Activated CD8-positive, alpha-beta memory T cell treated with anti-CD3 and anti-CD28 coated beads, Interleukin-2, amount 50 U/mL, for 24 hours (primary cell): ENCODE data around the gene PTPRU.
"Not testable (repeated sequence)": the region's sequence is repeated elsewhere in the genome, so short reads cannot be mapped to it uniquely, and the experiment has no call there.

Source experiments
- DNase-seq: peaks from one replicate; pipeline ENCODE4 v3.0.0-alpha.2; 2020; ENCODE audit errors: extremely low read depth

The PTPRU gene

GRCh38 chr1:29289493-29289892, 53.2 kb downstream of the PTPRU start:
- DNase-seq = no peak

GRCh38 chr1:29290414-29290985, 54.2 kb downstream of the PTPRU start:
- DNase-seq = no peak

DNA sequence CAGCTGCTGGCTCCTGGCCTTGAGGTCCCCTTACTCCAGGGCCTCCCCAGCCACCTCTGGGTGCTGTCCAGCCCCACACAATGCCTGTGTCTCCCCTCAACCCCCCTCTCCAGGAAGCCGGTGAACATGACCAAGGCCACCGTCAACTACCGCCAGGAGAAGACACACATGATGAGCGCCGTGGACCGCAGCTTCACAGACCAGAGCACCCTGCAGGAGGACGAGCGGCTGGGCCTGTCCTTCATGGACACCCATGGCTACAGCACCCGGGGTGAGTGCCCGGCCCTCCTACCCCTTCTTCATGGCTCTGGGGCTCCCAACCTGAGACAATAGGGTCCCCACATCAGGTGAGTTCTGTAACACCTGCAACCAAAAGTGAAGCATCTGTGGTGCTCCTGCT, 55.4 kb downstream of the PTPRU start:
- no peak for DNase-seq

DNA sequence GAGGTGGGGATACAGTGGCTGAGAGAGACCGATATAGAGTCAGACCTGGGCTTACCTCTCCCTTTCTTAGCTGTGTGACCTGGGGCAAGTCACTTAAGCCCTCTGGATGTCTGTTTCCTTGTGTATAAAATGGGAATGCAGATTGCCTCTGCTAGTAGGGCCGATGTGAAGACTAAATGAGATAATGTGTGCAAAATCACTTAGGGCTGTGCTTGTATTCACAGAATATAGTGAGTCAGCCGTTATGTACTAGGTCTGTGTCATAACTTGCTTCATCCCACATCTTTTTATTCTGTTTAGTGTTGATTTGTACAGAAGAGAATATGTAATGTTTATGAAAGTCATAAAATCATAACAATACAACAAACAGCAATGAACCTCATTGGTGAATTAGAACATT, 56.0 kb downstream of the PTPRU start:
- no peak for DNase-seq

GRCh38 chr1:29297450-29297849, 61.1 kb downstream of the PTPRU start:
- DNase-seq = no peak

- DNase-seq = no peak
Observed at GRCh38 chr1:29298246-29298645, 61.9 kb downstream of the PTPRU start.

DNA sequence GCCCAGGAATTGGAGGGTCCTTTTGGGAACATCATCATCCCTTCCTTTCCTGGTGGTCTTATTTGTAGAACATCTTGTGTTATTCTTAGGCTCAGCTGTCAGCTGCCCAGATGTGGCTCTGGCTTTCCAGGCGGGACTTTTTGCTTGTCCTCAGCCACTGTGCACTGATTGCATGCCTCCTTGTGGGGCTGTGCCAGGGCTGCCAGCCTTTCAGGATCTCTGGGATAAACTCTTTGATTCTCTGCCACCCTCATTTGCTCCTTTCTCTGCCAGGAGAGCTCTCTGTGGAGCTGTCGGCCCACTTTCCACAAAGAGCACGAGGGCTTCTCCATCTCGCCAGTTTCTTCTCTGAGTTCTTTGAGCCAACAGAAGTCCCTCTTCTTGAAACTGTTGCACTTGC, 63.1 kb downstream of the PTPRU start:
- no peak for DNase-seq

- not testable (repeated sequence) for DNase-seq
Observed at GRCh38 chr1:29301732-29302131, 65.4 kb downstream of the PTPRU start.

GRCh38 chr1:29303201-29304024, 67.1 kb downstream of the PTPRU start:
- DNase-seq = no peak

DNA sequence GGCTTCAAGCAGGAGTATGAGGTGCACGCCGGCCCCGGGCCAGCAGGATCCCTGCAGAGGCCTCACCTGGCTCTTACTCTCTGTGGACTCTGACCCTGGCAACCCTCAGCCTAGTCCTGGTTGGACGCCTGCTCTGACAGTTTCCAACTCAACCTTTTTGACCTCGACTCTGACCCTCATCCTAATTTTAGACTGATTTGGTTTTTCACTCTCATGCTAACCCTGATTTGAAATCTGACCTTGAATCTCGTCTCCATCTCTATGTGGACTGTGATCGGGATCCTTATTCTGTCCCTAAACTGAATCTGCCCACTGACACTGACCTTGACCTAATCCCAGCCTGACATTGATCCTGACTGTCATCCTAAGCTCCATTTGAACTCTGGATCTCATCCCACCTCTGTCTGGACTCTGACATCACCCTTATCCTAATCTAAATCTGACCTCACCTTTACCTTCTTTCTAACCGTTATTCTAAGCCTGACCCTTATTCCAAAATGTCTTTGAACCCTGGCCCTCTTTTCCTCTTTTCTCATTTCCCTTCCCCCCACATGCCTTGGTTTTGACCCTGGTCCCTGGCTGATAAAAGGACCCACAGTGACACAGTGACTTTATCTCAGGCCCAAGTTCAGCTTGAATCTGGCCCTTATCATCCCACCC, 67.8 kb downstream of the PTPRU start:
- no peak for DNase-seq

DNA sequence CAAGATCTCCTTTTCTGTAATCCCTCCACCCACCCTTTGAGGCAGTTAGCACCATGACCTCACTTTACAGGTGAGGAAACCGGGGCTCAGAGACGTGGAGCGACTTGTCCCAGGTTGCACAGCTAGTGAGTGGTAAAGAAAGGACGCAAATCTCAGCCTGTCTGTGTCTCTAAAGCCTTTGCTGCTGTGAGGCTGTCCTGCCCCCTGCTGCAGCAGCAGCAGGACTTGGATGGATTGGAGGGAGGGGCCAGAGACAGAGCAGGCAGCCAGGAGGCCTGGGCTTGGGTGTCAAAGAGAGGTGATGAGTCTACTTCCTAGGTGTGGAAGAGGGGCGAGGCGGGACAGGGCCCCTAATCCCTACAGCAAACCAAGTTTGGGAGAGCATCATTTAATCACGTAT, 69.6 kb downstream of the PTPRU start:
- DNase-seq = no peak

- no peak for DNase-seq
Observed at GRCh38 chr1:29306471-29307140, 70.3 kb downstream of the PTPRU start.

DNA sequence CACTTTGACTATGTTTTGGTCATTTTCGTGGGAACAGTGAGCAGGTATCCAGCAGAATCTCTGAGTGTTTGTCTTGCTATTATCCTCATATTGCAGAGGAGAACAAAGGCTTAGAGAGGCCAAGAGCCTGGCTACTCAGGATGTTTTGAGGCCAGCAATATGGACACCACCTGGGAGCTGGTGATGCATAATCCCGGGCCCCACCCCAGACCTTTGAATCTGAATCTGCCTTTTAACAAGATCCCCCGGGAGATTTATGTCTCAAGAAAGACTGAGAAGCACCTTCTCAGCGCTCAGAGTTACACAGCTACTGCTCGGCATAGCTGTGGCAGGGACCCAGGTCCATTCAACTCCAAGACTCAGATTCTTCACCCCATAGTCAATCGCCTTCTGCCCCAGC, 72.8 kb downstream of the PTPRU start:
- DNase-seq = no peak

DNA sequence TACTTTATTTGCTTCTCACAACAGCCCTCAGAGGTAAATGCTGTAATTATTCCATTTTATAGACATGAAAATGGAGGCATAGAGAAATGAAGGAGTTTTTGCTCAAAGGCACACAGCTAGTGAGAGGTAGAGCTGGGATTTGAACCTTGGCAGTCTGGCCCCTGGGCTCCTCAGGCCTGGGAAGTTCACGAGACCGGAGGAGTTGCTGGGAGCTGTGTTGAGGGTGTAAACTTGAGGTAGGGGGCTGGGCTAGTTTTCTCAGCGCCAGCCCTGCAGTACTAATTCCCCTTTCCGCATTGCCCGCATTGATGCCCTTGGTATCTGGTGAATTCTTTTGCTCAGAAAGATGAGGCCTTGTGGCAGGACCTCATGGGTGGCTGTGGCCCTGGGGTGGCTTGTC, 73.3 kb downstream of the PTPRU start:
- no peak for DNase-seq

GRCh38 chr1:29310616-29311180, 74.4 kb downstream of the PTPRU start:
- DNase-seq = no peak

DNA sequence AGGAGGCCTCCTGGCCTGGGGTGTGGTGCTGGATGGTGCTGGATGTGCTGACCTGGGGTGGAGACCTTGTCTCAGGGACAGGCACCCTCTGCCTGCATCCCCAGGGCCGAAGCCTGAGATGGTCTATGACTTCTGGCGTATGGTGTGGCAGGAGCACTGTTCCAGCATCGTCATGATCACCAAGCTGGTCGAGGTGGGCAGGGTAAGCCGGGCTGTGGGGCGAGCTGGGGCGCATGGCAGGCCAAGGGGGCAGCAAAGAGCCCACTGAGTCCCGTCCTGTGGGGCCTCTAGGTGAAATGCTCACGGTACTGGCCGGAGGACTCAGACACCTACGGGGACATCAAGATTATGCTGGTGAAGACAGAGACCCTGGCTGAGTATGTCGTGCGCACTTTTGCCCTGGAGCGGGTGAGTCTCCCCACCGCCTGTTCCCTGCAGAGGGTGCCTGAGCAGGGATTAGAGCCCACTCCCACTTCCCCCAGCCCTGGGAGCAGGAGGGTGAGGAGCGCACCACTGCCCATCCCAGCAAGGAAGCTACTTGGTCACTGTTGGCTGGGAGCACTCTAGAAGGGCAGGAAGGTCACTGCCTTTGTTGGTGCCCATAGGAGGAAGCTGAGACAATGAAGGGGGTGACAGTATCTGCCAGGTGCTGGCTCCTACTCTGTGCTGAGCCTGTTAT, 75.2 kb downstream of the PTPRU start:
- DNase-seq = no peak

DNA sequence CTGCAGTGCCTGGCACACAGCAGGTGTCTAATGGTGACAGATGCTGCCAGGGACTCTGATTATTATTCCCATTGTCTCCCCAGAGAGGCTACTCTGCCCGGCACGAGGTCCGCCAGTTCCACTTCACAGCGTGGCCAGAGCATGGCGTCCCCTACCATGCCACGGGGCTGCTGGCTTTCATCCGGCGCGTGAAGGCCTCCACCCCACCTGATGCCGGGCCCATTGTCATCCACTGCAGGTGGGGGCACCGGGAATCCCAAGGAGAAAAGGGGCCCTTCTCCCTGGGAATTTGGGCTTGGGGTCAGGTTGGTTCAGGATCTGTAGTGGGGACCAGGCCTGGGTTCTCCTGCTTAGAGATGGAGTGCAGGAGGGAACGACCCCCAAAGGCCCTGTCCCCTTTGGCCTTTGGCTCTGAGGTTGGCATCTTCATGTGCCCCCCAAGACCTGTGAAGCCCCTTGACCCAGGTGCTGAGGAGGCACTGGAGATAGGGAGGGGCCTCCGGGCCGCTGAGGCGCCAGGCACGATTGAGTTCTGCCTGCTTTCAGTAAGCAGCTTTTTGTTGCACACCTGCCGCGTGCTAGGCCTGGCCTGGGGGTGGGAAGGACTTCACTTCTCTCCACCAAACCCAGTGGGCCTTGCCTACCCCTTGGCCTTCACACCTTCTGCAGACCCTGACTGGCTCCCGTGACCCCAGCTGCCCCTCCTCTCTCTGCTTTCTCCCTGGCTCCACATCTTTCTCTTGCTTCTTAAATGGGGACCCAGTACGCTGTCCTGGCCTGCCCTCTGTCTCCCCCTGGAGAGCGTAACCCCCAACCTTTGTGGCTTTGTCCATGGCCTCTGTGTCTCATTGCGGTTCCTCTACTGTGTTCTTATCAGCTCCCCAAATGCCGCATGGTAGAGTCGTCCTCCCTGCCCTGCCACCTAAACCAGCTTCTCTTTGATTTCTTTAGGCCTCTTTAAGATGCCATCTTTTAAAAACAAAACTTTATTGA, 76.4 kb downstream of the PTPRU start:
- no peak for DNase-seq

GRCh38 chr1:29314685-29315084, 78.4 kb downstream of the PTPRU start:
- not testable (repeated sequence) for DNase-seq

DNA sequence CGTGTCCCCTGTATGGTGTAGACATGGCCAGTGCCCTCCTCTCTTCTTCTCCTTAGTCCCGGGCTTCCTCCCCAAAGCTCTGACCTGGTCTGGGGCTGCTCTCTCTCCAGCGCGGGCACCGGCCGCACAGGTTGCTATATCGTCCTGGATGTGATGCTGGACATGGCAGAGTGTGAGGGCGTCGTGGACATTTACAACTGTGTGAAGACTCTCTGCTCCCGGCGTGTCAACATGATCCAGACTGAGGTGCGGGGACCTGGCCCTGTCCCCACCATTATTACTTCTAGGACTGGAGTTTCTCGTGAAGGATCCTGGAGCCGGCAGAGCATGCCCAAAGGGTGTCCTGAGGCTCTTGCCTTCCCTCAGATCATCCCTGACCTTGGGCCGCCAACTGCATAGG, 78.9 kb downstream of the PTPRU start:
- DNase-seq = no peak

GRCh38 chr1:29315876-29316275, 79.6 kb downstream of the PTPRU start:
- no peak for DNase-seq
